Stimulated activated CD8-positive, alpha-beta memory T cell treated with anti-CD3 and anti-CD28 coated beads, Interleukin-4, amount 100 ng/mL, for 48 hours (primary cell): ENCODE measurements around the gene DNAH7.

ENCODE experiments used
- DNase-seq: peaks from one replicate; pipeline ENCODE4 v3.0.0-alpha.2; 2020

DNAH7 gene

DNA sequence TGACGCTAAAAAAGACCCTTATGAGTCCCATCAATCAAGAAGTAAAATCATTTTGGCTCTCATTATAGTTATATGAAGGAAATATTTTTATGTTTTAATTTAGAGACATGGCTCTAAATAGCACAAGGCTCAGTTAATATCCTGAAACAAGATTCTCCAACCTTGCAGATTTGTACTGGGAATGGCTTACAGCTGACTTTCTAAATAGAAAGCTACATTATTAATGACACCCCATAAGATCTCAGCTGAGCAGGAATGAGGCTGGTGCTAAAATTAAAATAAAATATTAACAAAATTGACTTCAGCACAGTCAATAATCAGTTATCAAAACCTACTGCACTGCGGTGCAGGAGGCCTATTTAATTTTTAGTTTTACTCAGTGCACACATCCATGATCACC, 274.8 kb downstream of the DNAH7 start:
- DNase-seq, result no peak

DNA sequence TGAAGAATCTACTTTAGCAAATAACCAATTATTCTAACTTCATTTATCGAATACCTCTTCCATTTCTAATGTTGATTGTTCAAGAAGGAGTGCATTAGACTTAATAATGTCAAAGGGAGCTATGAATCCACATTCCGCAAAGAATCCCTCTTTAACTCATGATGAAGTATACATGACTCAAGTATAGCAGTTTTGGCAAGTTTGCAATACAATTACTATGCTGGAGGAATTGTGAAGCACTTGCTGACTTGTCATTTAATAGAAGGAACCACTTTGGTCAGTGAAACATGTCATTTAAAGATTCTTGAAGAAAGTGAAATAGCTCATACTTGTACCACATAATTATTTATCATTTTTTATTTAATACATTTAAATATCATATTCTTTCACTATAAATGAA, 286.5 kb downstream of the DNAH7 start:
- DNase-seq, result no peak

DNA sequence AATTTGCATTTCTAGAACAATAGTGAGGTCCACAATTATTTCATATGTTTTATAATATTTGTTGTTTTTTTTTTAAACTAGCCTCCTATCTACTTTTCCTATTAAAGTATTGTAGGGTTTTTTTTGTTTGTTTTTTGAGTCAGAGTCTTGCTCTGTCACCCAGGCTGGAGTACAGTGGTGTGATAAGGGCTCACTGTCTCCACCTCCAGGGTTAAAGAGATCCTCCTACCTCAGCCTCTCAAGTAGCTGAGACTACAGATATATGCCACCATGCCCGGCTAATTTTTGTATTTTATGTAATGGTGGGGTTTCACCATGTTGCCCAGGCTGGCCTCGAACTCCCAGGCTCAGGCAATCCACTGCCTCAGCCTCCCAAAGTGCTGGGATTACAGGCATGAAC, 289.1 kb downstream of the DNAH7 start:
- no peak for DNase-seq

DNA sequence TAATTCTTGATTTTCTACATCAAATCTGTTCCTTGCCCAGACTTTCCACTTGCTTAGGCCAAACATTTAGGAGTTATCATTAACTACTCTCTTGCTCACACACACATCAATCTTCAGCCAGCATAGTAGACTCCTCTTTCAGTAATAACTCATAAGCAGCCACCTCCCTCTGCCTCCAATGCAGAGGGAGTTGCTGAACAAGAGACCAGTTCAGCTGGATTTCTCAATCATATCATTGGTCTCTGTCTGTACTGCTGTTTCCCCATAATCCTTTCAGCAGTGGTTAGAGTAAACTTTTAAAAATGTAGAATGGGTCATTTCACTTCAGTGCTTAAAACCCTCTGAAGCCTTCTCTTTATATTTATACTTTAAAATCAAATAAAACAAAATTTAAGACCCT, 298.7 kb downstream of the DNAH7 start:
- DNase-seq, result no peak

DNA sequence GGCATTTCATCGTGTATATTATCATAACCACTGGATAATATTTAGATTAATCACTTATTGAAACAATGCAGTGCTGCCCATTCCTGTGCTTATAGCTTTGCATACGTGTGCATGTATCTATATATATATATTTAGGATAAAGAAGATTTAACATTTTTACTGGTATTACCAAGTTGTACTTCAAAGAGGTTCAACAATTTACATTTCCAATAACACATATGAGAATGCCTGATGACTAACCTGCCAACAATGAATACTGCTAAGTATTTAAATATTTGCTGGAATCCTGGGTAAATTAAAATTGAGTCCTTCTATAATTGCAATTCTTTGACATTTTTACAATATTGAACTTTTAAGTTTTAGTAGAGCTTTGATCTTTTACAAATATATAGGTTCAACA, 300.2 kb downstream of the DNAH7 start:
- DNase-seq, result no peak

DNA sequence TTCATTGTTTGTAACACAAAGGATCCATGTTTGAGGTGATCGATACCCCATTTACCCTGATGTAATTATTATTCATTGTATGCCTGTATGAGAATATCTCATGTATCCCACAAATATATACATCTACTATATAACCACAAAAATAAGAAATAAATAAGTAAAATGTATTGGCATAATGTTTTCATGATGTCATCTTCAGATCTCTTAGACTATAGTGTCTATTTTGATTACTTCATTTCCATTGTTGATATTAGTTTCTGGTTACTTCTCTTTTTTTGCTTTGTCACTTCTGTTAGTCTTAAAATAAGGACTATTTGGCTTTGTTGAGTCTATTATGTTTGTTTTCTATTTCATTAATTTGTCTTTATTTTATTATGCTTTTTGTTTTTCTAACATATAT, 301.9 kb downstream of the DNAH7 start:
- no peak for DNase-seq

DNA sequence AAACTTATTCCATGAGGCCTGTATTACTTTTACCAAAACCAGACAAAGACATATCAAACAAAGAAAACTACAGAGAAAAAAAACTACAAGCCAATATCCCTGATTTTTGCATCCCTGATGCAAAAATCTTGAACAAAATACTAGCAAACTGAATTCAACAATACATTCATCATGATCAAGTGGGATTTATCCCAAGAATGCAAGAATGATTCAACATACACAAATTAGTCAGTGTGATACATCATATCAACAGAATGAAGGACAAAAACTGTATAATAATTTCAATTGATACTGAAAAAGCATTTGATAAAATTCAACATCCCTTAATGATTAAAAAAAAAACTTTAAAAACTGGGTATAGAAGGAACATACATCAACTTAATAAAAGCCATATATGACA, 304.8 kb downstream of the DNAH7 start:
- DNase-seq, result no peak

DNA sequence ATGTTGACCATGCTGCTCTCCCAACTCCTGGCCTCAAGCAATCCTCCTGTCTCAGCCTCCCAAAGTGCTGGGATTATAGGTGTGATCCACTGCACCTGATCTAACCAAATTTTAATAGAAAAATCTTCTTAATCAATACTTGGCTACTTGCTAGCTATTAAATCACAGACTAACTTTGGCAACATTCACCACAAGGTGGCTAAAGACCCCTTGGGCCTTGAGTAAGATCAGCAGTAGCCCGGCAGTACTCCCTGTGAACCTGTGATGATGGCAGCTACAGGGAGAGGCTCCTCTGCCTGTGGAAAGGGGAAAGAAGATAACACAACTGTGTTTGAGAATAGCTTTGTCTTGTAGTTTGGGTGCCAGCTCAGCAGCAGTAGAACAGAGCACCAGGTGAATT, 308.8 kb downstream of the DNAH7 start:
- no peak for DNase-seq

DNA sequence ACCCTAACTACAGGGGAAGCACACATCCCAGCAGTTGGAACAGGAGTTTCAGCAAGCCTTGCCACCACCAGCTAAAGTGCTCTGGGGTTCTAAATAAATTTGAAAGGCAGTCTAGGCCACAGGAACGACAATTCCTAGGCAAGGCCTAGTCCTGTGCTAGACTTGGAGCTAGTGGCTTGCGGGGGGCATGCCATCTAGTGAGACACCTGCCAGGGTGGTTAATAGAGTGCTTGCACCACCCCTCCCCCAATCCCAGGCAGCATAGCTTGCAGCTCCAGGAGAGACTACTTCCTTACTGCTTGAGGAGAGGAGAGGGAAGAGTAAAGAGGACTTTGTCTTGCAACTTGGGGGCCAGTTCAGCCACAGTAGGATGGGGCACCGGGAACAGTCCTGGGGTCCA, 309.8 kb downstream of the DNAH7 start:
- no peak for DNase-seq

DNA sequence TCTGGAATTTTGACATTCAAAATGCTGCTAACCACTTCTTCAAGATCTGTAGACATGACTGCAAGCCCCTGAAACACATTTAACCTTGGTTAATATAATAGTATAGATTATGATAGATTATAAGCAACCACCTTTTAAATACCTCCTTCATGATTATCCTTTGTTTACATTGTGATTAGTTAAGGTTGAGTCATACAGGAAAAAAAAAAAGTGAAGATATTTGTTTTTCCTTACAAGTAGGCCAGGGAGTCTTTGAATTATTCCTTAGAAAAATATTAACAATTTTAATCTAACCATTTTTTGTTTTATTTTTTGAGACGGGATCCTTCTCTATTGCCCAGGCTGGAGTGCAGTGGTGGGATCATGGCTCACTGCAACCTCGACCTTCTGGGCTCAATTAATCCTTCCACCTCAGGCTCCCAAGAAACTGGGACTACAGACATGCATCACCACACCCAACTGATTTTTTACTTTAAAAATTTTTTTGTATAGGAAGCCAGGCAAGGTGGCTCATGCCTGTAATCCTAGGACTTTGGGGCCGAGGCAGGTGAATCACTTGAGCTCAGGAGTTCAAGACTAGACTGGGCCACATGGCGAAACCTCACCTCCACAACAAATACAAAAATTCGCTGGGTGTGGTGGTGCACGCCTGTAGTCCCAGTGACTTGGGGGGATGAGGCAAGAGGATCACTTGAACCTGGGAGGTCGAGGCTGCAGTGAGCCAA, 312.3 kb downstream of the DNAH7 start:
- no peak for DNase-seq

DNA sequence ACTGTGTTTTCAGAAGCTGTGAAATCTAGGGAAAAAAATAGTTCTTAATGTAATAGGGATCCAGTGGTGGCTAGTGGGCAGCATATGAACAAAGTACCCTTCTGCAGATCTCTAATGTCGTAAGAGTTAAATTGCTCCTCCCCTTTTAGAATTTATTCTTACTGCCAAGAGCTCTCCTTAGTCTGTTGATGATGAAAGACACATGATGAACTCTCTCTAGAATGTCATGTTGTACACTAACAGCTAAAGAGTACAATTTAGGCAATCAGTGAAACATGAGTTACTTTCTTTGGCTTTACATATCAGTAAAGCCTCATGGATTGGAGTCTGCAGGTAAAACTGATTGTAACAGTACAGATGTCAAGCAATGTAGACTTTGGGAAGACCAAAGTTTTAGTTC, 327.4 kb downstream of the DNAH7 start:
- DNase-seq, result no peak

DNA sequence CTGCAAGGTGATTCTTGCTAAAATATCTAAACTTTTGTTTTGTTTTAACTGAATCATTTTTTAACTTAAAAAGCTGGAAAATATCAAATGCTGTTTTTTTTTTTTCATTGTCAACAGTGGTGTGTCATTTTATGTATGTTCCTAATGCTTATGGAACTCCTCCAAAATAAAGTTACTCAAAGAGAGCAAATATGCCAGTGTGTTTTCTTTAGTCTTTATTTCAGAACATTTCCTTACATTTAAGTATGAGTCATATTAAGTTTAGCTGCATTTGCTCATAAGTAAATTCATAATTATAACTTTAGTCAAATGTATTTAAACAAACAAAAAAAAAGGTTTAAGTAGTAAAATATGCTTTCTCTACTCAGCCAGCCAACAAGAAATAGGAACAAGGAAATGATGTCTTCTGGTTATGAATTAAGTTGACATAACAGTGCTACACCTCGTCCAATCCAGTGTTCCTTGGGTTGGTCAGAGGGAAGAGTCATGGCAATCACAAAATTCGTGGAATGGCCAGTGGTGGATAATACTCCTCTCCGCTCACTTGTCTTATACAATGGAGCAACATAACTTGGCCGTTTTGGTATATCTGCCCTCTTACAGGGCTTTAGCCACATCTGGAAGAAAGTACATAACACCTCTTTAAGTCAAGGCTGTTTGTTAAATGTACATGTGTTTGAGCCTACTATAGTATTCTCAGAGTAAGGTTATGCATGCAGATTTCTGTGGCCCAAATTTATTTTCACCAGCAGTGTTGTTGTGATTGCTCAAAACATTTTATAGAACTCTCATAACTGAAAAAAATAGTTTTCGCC, 330.9 kb downstream of the DNAH7 start:
- DNase-seq, result no peak

DNA sequence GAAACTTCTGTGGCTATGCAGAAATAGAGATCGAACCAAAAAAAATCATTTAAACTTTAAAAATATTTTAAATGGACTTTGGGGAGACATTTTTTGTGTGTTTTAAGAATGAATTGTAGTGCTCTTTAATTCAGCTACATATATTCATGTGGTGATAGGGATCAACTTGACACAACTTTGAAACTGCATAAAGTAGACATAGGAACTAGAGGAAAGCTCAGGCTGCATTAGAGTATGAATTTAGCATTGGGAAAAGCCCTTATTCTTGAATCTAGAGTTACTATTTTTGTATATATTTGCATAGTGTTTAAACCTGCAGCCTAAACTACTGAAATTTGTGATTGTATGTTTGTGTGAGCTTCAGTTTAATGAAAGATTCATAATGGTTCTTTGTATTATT, 333.3 kb downstream of the DNAH7 start:
- no peak for DNase-seq

DNA sequence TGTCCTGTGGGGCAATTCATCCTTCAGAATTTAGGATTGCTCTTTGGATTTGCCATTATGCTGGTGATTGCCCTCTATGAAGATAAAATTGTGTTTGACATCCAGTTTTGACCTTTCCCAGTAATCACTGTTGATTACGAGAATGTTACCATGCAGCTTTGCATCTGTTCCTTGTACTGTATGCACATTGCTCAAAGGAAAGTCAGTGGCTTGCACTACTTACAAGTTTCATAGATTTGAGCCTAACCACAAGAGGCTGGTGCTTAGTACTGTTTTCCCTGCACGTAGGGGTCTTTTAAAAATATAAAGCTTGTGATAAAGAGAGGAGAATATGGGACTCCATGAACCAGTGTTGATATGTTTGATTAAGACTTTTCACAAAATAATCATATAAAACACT, 333.7 kb downstream of the DNAH7 start:
- no peak for DNase-seq

DNA sequence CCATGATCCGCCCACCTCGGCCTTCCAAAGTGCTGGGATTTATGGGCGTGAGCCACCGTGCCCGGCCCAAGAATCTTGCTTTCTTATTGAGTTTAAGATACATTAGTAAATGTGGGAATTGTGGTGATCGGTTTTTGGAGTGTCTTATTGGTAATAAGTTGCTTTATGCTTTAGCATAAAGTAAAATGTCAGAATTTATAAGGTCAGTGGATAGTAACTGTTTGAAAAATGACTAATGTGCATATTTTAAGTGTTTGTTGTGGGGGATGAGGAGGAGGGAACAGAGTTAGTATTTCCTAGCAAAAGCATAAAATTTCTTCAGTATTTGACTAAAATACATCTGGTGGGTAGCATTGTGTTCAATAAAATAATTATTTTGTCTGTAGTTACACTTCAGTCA, 334.2 kb downstream of the DNAH7 start:
- no peak for DNase-seq

DNA sequence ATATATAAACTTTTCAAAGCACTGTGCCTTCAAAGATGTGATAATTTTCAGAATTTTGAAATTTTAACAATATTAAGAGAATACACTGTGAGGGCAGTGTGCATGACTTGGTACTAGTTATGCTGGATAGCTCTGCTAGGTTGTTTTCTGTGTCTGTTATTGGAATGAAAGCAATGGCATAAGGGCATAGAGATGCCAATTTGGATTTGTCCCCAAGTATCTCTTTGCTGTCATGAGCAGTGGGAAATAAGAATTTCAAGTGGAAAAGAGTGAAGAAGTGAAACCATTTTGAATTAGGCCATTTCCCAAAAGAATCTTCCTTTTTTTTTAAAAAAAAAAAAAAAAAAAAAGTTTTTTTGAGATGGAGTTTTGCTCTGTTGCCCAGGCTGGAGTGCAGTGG, 334.8 kb downstream of the DNAH7 start:
- DNase-seq, result no peak

DNA sequence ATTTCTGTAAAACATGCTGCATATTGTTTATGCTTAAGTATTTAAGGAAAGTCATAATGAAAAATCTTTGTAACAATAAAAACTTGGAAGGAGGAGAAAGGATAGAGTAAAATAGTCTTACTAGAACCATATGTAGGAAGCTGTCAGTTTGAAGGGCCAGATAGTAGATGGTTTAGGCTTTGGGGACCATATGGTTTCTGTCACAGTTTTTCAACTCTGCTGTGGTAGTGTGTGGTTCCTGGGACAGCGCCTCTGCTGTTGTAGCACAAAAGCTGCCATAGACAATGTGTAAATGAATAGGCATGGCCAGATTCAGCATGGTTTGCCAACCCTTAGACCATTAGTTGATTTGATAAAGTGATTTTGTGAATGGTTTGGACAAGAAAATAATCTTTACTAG, 336.1 kb downstream of the DNAH7 start:
- DNase-seq, result no peak

DNA sequence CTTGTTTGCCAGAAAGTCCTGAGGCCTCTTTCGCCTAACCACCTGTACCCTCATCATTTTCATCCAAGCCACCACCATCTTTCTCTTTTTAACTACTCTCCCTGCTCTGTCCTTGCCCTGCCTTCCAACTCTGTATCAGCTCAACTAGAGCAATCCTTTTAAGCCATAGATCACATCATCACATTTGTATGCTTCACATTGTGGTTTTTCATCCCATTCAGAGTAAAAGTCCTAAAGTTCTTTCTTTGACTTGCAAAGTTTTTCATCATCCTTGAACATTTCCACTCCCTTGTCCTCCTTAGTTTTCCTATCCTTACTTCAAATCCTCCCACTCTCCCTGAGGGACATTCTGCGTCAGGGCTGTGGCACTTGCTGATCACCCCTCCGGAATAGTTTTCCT, 337.7 kb downstream of the DNAH7 start:
- DNase-seq, result no peak

DNA sequence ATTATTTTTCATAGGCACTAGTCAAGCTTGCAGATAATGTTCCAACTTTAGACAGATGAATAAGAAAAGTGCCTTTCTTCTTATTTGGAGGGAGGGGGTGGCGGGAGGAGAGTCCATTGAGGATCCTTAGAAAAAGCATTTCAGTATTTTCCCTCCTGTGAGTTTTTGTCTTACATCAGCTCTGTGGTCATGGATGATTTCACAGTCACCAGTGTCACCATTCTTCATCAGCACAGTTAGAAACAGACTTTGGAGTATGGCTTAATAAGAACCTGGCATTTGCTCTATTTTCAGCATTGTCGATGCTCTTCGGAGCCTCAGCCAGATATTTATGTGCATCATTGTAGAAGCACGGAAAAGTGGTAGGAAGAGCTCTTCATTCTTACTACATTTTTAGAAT, 341.5 kb downstream of the DNAH7 start:
- DNase-seq, result no peak

DNA sequence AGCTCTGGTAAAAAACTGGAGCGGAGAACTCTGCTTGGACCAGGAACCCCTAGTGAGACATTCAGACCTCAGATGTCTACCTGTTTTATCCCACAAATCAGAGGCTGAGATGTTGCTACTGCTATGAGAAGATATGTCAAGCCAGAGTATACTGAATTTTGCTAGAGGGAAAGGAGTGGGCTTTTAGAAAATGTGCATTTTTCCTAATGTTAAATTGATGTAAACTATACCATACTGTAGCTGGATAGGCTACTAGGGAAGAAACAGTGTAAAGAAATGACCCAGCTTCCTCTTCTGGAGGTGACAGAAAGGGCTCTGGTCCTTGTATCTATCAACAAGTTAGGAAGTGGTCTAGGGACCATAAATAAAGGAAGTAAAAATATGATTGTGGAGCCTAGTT, 346.6 kb downstream of the DNAH7 start:
- no peak for DNase-seq

DNA sequence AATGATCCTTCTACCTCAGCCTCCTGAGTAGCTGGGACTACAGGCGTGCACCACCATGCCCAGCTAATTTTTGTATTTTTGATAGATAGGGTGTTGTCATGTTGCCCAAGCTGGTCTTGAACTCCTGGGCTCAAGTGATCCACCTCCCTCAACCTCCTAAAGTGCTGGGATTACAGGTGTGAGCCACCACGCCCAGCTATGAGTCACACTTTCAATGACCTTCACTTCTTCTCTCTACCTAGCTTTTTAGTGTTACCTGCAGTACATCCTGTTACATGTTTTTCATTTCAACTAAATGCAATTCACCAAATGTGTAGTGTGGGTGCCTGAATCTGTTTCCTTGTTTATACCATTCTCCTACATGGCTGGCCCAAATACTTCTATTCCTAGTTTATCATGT, 347.6 kb downstream of the DNAH7 start:
- no peak for DNase-seq

DNA sequence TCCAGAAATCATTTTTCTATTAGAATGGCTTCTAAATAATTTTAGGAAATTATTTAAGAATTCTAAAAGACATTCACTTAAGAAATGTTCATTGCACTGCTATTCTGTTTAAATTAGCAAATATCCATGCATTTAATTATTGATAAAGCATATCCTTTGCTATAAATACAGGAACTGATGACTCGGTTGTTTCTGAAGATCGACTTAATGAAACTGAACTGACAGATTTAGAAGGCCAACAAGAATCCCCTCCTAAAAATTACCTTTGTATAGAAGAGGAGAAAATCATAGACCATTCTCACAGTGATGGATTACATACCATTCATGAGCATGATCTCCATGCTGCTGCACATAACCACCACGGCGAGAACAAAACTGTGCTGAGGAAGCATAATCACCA, 352.2 kb downstream of the DNAH7 start:
- DNase-seq, result no peak

DNA sequence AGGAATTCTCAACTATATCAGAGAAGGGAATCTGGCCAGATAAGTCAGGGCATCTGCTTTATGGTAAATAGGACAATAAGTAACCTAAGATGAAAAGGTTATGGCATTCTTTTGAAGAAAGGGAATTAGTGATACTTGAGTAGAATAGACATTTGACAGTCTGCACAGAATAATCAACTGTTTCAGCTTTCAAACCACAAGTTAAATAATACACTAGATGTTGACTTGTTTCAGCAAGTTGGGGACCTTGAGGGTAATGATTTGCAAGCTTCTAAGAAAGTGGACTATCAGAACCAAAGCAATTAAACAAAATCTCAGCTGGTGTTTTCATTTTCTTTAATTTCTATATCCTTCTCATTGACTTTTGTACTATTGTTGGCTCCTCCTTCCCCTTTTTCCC, 357.2 kb downstream of the DNAH7 start:
- no peak for DNase-seq

DNA sequence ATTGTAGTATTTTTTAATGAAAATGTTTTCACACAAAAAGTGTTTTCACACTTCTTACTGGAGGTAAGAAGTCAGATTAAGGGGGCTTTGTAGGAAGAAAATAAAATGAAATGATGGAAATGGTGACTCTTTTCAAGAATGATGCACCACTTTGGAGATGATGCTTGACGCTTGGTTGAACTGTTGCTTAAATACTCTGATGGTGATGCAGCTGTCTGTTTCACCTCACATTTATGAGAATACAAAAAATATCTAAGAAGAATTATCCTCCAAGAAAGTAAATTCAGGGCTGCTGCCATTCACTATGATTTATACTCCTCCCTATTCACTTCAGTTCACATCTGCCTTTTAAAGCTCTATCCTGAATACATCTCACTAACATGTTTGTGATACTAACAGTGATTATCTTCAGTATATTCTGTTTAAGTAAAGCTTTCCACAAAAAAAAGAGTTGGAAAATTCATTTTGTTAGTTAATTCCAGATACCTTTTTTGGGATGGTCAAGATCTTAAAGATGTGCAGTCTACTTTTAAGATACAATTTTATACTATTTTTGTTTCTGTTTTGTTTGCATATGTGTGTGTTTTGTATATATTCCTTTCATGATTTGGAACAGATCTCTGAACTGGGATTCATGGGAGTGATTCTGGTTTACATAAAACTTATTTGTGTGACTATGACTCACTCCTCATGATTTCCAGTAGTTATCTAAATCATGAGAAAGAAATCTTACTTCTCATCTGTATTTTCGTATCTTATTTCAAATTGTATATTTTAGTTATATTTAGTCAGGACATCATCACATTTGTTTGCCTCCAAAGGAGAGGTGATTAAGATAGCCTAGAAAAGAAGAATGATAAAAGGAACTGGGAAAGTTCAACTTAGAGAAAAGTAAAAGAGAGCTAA, 358.5 kb downstream of the DNAH7 start:
- DNase-seq, result no peak
